ENCODE data around the gene RPL38. TPM values are rescaled to one million over a fixed set of nuclear protein-coding genes. Genes with fewer than 3 reads are reported as not detected.
A peak's percentile ranks its signal among the peaks of the same experiment; 100 is the strongest.

Gene RPL38
- total RNA-seq, 2 experiments from 2014 or later: 2,305 to 2,531 TPM

DNA sequence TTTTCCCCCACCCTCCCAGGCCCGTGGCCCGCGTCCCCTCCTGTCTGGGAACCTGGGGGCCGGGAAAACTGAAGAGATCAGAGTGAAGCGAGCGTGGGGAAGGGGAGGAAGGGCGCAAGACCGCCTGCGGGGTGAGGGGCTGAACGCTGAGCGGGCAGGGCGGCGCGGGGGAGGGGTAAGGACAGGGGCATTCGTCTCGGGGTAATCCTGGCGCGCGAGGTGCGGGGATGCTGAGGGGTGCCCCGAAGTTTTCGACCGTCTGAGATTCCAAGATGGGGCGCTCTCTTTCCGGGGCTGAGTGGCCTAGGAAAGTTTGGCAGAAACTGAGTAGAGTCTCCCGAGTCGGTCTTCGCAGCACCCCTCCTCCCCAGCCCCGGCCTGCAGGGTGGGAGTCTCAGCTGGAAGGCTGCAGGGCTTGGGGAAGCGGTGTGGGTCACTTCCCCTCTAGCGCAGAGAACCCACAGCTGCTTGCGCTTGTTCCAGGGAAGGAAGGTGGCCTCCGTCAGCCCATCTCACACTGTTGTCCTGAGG is 10.4 kb downstream of the RPL38 start:
- ATAC-seq (ENCODE audit: poor library complexity): no peak
- intact Hi-C loops (cut with DNase I, micrococcal nuclease): loop anchor here (5.0 kb wide), 2 partner anchors 68 to 153 kb away; partner anchors contain the start of gene GPR142 (in 1 of the 2)
- Mint-ChIP-seq H3K4me1 (ENCODE audit: low read depth) (peaks cover 46% of the 10 kb centered on the region), H3K9me3 (no peaks in the 10 kb centered on the region), H3K4me3 (peak overlapping the region; percentile 89), H3K36me3 (ENCODE audit: low read depth) (peaks cover 36% of the 10 kb centered on the region), H3K27ac (peak overlapping the region; percentile 74), H3K27me3 (no peaks in the 10 kb centered on the region)
- H3K4me3 ChIP-seq (ENCODE audit: low read length): peak overlapping the region; percentile 64
- POLR2A ChIA-PET: interaction anchor here (0.9 to 2.7 kb wide), 9 partner anchors 10 to 155 kb away, joined by 3 to 28 read pairs (median 8); partner anchors contain the start of genes DNAI2 and RPL38
- peaks cover 65% of the 10 kb centered on the region for H3K4me1 ChIP-seq (ENCODE audit: insufficient read depth, low read length)
- CTCF ChIA-PET: interaction anchor here (1.4 to 2.5 kb wide), 2 partner anchors 10 to 14 kb away, joined by 14 to 16 read pairs; partner anchors contain the start of gene RPL38
- peak in 4 of 14 experiments; percentile 20 to 42 (median 38) for DNase-seq
- TF ChIP-seq, protein P1, sequence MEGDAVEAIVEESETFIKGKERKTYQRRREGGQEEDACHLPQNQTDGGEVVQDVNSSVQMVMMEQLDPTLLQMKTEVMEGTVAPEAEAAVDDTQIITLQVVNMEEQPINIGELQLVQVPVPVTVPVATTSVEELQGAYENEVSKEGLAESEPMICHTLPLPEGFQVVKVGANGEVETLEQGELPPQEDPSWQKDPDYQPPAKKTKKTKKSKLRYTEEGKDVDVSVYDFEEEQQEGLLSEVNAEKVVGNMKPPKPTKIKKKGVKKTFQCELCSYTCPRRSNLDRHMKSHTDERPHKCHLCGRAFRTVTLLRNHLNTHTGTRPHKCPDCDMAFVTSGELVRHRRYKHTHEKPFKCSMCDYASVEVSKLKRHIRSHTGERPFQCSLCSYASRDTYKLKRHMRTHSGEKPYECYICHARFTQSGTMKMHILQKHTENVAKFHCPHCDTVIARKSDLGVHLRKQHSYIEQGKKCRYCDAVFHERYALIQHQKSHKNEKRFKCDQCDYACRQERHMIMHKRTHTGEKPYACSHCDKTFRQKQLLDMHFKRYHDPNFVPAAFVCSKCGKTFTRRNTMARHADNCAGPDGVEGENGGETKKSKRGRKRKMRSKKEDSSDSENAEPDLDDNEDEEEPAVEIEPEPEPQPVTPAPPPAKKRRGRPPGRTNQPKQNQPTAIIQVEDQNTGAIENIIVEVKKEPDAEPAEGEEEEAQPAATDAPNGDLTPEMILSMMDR (IDR thresholded peaks at IDR 0.05): no peak
- H3K36me3 ChIP-seq (ENCODE audit: insufficient read depth, low read length): peaks cover 38% of the 10 kb centered on the region
- H3K9me3 ChIP-seq (ENCODE audit: control insufficient read depth in 1 of 2, insufficient read depth in 1 of 2, low read length in 2 of 2): no peaks in the 10 kb centered on the region
- H3K27me3 ChIP-seq (ENCODE audit: control insufficient read depth in 1 of 2, insufficient read depth in 2 of 2, low read length in 2 of 2): no peaks in the 10 kb centered on the region
- no peak overlapping the region for H3K27ac ChIP-seq (ENCODE audit: low read depth in 1 of 2, low read length in 2 of 2)

- H3K4me1 ChIP-seq (ENCODE audit: insufficient read depth, low read length): peaks cover 64% of the 10 kb centered on the region
Measured at GRCh38 chr17:74214484-74215341, 11.2 kb downstream of the RPL38 start.

DNA sequence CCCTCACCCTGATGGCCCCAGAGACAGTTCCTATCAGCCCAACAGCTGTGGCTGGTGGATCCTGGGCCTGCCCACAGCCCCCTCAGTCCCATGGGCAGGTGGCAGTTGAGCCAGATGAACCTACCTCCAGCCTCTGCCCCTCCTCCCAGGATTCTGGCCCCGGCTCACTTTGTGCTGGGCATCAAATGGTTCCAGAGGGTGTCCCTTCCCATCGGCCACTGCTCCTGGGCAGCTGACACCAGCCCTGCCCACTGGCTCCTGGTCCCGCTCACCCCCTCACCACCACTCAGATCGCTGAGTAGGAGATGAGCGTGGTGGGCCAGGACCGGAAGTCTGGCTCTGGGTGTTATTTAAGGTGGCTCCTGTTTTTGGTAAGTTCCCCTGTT is 11.9 kb downstream of the RPL38 start:
- Mint-ChIP-seq H3K27me3 (no peaks in the 10 kb centered on the region), H3K4me1 (ENCODE audit: low read depth) (peaks cover 40% of the 10 kb centered on the region), H3K9me3 (no peaks in the 10 kb centered on the region), H3K4me3 (peak overlapping the region; percentile 51), H3K27ac (no peak overlapping the region), H3K36me3 (ENCODE audit: low read depth) (peaks cover 21% of the 10 kb centered on the region)
- intact Hi-C loops (cut with DNase I, micrococcal nuclease): no loop called here
- Histone ChIP-seq H3K27ac (ENCODE audit: low read depth in 1 of 2, low read length in 2 of 2) (no peak overlapping the region), H3K9me3 (ENCODE audit: control insufficient read depth in 1 of 2, insufficient read depth in 1 of 2, low read length in 2 of 2) (no peaks in the 10 kb centered on the region), H3K36me3 (ENCODE audit: insufficient read depth, low read length) (peaks cover 24% of the 10 kb centered on the region), H3K27me3 (ENCODE audit: control insufficient read depth in 1 of 2, insufficient read depth in 2 of 2, low read length in 2 of 2) (no peaks in the 10 kb centered on the region), H3K4me3 (ENCODE audit: low read length) (peak overlapping the region; percentile 3), H3K4me1 (ENCODE audit: insufficient read depth, low read length) (peaks cover 57% of the 10 kb centered on the region)
- TF ChIP-seq, protein P1 (IDR thresholded peaks at IDR 0.05): no peak
- ChIA-PET POLR2A (no interaction called here), CTCF (no interaction called here)
- DNase-seq (peak in 1 of 14 experiments; percentile 18), ATAC-seq (ENCODE audit: poor library complexity) (no peak)

More at GRCh38 chr17:74214484-74215341, 11.2 kb downstream of the RPL38 start:
- Mint-ChIP-seq H3K4me3 (peak overlapping the region; percentile 89), H3K36me3 (ENCODE audit: low read depth) (peaks cover 28% of the 10 kb centered on the region), H3K4me1 (ENCODE audit: low read depth) (peaks cover 42% of the 10 kb centered on the region), H3K27ac (peak overlapping the region; percentile 74), H3K9me3 (no peaks in the 10 kb centered on the region), H3K27me3 (no peaks in the 10 kb centered on the region)
- H3K4me3 ChIP-seq (ENCODE audit: low read length): peak overlapping the region; percentile 64
- intact Hi-C loops (cut with DNase I, micrococcal nuclease): loop anchor here (5.0 kb wide), 2 partner anchors 68 to 153 kb away; partner anchors contain the start of gene GPR142 (in 1 of the 2)
- H3K27me3 ChIP-seq (ENCODE audit: control insufficient read depth in 1 of 2, insufficient read depth in 2 of 2, low read length in 2 of 2): no peaks in the 10 kb centered on the region
- no peak overlapping the region for H3K27ac ChIP-seq (ENCODE audit: low read depth in 1 of 2, low read length in 2 of 2)
- no peak for DNase-seq
- POLR2A ChIA-PET: interaction anchor here (0.9 to 2.7 kb wide), 2 partner anchors 12 to 66 kb away, joined by 3 to 28 read pairs; no protein-coding TSS in a partner anchor
- no peaks in the 10 kb centered on the region for H3K9me3 ChIP-seq (ENCODE audit: control insufficient read depth in 1 of 2, insufficient read depth in 1 of 2, low read length in 2 of 2)
- no peak for ATAC-seq (ENCODE audit: poor library complexity)
- CTCF ChIA-PET: interaction anchor here (2.5 kb wide), 1 partner anchor 11 kb away, joined by 16 read pairs; the partner anchor contains the start of gene RPL38
- peaks cover 30% of the 10 kb centered on the region for H3K36me3 ChIP-seq (ENCODE audit: insufficient read depth, low read length)
- TF ChIP-seq, protein P1 (IDR thresholded peaks at IDR 0.05): no peak

Measured in CD4-positive, alpha-beta T cell (primary cell).